Measurements from ENCODE around the gene SLC2A10.

The SLC2A10 gene

GRCh38 chr20:46739431-46740213, 30.2 kb downstream of the SLC2A10 start:
- H3K27me3 ChIP-seq (ENCODE audit: insufficient read depth, low read length), result peaks cover 11% of the 10 kb centered on the region; the same call in 1 of the 2 replicates
- H2AFZ ChIP-seq (ENCODE audit: low read length, unreplicated experiment), result no peak overlapping the region
- H3K27ac ChIP-seq (ENCODE audit: low read depth, low read length), result no peak overlapping the region
- H3K36me3 ChIP-seq (ENCODE audit: insufficient read depth, low read length), result peaks cover 4% of the 10 kb centered on the region; the same call in 1 of the 2 replicates
- H3K79me2 ChIP-seq (ENCODE audit: control insufficient read depth, insufficient read depth, low read length, unreplicated experiment), result no peaks in the 10 kb centered on the region
- no peak overlapping the region for H3K4me3 ChIP-seq (ENCODE audit: low read depth, low read length)
- H3K4me1 ChIP-seq (ENCODE audit: control insufficient read depth, insufficient read depth, low read length, unreplicated experiment), result no peaks in the 10 kb centered on the region

DNA sequence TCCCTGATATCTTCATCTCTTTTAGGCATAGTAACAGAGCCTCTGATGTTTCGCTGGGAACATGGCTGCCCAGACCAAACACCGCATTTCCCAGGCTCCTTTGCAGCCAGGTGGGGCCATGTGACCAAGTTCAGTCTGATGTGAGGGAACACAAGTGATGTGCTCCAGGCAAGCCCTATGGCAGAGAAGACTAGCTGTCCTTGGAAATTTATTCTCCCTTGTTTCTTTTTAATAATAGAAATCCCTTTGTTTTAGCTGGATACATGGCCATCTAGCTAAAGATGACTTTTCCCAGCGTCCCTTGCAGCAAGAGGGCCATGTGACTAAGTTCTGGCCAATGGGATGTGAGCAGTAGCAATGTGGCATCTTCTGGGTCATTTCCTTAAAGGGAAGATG, 30.8 kb downstream of the SLC2A10 start:
- H3K36me3 ChIP-seq (ENCODE audit: insufficient read depth, low read length), result no peaks in the 10 kb centered on the region
- H3K4me3 ChIP-seq (ENCODE audit: low read depth, low read length), result no peak overlapping the region
- no peaks in the 10 kb centered on the region for H3K4me1 ChIP-seq (ENCODE audit: control insufficient read depth, insufficient read depth, low read length, unreplicated experiment)
- H3K79me2 ChIP-seq (ENCODE audit: control insufficient read depth, insufficient read depth, low read length, unreplicated experiment), result no peaks in the 10 kb centered on the region
- H2AFZ ChIP-seq (ENCODE audit: low read length, unreplicated experiment), result no peak overlapping the region
- H3K27me3 ChIP-seq (ENCODE audit: insufficient read depth, low read length), result peaks cover 11% of the 10 kb centered on the region; the same call in 1 of the 2 replicates
- no peak overlapping the region for H3K27ac ChIP-seq (ENCODE audit: low read depth, low read length)

- Histone ChIP-seq H2AFZ (ENCODE audit: low read length, unreplicated experiment) (no peak overlapping the region), H3K27me3 (ENCODE audit: insufficient read depth, low read length) (peaks cover 11% of the 10 kb centered on the region; the same call in 1 of the 2 replicates), H3K27ac (ENCODE audit: low read depth, low read length) (no peak overlapping the region), H3K4me3 (ENCODE audit: low read depth, low read length) (no peak overlapping the region), H3K36me3 (ENCODE audit: insufficient read depth, low read length) (no peaks in the 10 kb centered on the region), H3K4me1 (ENCODE audit: control insufficient read depth, insufficient read depth, low read length, unreplicated experiment) (peaks cover 6% of the 10 kb centered on the region), H3K79me2 (ENCODE audit: control insufficient read depth, insufficient read depth, low read length, unreplicated experiment) (no peaks in the 10 kb centered on the region)
Observed at GRCh38 chr20:46741924-46742668, 32.6 kb downstream of the SLC2A10 start.

DNA sequence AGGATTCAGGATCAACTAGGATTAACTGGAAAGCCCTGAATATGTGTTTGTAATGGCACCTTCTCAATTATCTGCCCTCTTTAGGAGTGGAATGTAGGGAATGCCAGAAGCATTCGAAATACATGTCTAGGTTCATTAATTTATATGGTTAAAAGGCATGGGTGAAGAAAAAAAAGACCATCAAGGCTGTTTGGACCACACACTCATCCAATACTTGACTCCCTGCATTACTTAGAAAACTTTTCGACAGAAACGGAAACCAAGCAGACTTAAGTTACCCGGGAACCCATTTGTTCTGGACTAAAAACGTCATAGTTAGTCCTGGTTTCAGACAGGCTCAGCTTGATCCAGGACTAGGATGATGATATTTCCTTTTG, 33.2 kb downstream of the SLC2A10 start:
- Histone ChIP-seq H3K27me3 (ENCODE audit: insufficient read depth, low read length) (peaks cover 11% of the 10 kb centered on the region; the same call in 1 of the 2 replicates), H3K4me1 (ENCODE audit: control insufficient read depth, insufficient read depth, low read length, unreplicated experiment) (peaks cover 12% of the 10 kb centered on the region), H3K79me2 (ENCODE audit: control insufficient read depth, insufficient read depth, low read length, unreplicated experiment) (no peaks in the 10 kb centered on the region), H3K4me3 (ENCODE audit: low read depth, low read length) (no peak overlapping the region), H3K27ac (ENCODE audit: low read depth, low read length) (no peak overlapping the region), H3K36me3 (ENCODE audit: insufficient read depth, low read length) (no peaks in the 10 kb centered on the region), H2AFZ (ENCODE audit: low read length, unreplicated experiment) (no peak overlapping the region)

DNA sequence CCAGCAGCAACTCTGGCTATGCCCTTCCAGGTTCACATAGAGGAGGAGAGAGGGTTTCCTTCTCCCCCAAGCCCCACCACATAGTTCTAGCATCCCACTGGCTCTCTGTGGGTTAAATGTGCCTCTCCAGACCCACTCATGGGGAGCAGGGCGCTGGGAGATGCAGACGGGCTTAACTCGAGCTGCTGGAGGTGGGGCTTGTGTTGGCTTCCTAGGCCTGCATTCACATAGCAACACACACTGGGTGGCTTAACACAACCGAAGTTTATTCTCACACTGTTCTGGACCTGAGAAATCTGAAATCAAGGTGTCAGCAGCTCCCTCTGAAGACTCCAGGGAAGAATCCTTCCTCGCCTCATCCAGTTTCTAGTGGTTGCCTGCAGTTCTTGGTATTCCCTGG, 33.6 kb downstream of the SLC2A10 start:
- Histone ChIP-seq H3K79me2 (ENCODE audit: control insufficient read depth, insufficient read depth, low read length, unreplicated experiment) (no peaks in the 10 kb centered on the region), H3K27ac (ENCODE audit: low read depth, low read length) (no peak overlapping the region), H3K4me3 (ENCODE audit: low read depth, low read length) (no peak overlapping the region), H3K36me3 (ENCODE audit: insufficient read depth, low read length) (no peaks in the 10 kb centered on the region), H3K27me3 (ENCODE audit: insufficient read depth, low read length) (peaks cover 11% of the 10 kb centered on the region; the same call in 1 of the 2 replicates), H3K4me1 (ENCODE audit: control insufficient read depth, insufficient read depth, low read length, unreplicated experiment) (peaks cover 14% of the 10 kb centered on the region), H2AFZ (ENCODE audit: low read length, unreplicated experiment) (no peak overlapping the region)

GRCh38 chr20:46746956-46747526, 37.6 kb downstream of the SLC2A10 start:
- Histone ChIP-seq H2AFZ (ENCODE audit: low read length, unreplicated experiment) (no peak overlapping the region), H3K27me3 (ENCODE audit: insufficient read depth, low read length) (peaks cover 6% of the 10 kb centered on the region; the same call in 1 of the 2 replicates), H3K79me2 (ENCODE audit: control insufficient read depth, insufficient read depth, low read length, unreplicated experiment) (no peaks in the 10 kb centered on the region), H3K4me1 (ENCODE audit: control insufficient read depth, insufficient read depth, low read length, unreplicated experiment) (peaks cover 19% of the 10 kb centered on the region), H3K36me3 (ENCODE audit: insufficient read depth, low read length) (no peaks in the 10 kb centered on the region), H3K27ac (ENCODE audit: low read depth, low read length) (no peak overlapping the region), H3K4me3 (ENCODE audit: low read depth, low read length) (no peak overlapping the region)

DNA sequence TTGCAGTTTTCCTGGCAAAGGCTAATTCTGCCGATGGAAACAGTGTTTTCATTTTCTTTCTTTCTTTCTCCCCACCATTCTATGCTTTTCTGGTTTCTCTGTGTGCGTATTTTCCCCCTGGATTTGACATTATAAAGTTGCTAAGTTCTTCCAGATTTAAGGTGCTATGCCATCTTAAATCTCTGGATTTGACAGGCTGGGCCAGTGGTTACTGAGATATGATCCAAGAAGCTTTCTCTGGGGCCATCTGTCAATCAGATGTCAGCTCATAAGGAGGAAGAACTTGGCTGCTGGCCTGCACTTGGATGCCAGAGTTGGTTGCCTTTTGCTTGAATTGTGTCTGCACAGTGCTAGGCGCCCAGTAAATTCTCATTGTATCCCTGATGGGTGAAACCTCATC, 39.7 kb downstream of the SLC2A10 start:
- no peaks in the 10 kb centered on the region for H3K36me3 ChIP-seq (ENCODE audit: insufficient read depth, low read length)
- no peak overlapping the region for H2AFZ ChIP-seq (ENCODE audit: low read length, unreplicated experiment)
- no peak overlapping the region for H3K27ac ChIP-seq (ENCODE audit: low read depth, low read length)
- H3K27me3 ChIP-seq (ENCODE audit: insufficient read depth, low read length), result peaks cover 4% of the 10 kb centered on the region; the same call in 1 of the 2 replicates
- peaks cover 19% of the 10 kb centered on the region for H3K4me1 ChIP-seq (ENCODE audit: control insufficient read depth, insufficient read depth, low read length, unreplicated experiment)
- no peak overlapping the region for H3K4me3 ChIP-seq (ENCODE audit: low read depth, low read length)
- no peaks in the 10 kb centered on the region for H3K79me2 ChIP-seq (ENCODE audit: control insufficient read depth, insufficient read depth, low read length, unreplicated experiment)

DNA sequence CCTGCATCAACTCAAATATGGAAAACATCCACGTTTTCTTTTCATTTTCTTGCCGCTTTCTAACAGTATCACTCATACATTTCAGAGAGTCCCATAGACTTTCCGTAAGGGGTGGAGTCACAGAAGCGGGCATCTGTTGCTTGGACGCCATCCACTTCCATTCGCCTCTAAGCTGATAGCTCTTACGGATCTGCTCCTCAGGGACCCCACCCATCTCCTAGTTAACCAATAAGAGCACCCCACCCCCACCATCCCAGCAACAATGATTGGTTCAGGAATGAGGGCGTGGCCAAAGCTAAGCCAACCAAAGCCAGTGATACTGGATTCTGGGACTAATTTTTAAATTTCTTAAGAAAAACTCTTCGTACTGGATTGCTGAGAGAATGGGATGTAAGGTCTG, 42.4 kb downstream of the SLC2A10 start:
- H3K4me3 ChIP-seq (ENCODE audit: low read depth, low read length), result peak overlapping the region; percentile 54
- H3K27me3 ChIP-seq (ENCODE audit: insufficient read depth, low read length), result no peaks in the 10 kb centered on the region
- H3K4me1 ChIP-seq (ENCODE audit: control insufficient read depth, insufficient read depth, low read length, unreplicated experiment), result peaks cover 15% of the 10 kb centered on the region
- H3K27ac ChIP-seq (ENCODE audit: low read depth, low read length), result no peak overlapping the region
- no peaks in the 10 kb centered on the region for H3K36me3 ChIP-seq (ENCODE audit: insufficient read depth, low read length)
- no peaks in the 10 kb centered on the region for H3K79me2 ChIP-seq (ENCODE audit: control insufficient read depth, insufficient read depth, low read length, unreplicated experiment)
- no peak overlapping the region for H2AFZ ChIP-seq (ENCODE audit: low read length, unreplicated experiment)

DNA sequence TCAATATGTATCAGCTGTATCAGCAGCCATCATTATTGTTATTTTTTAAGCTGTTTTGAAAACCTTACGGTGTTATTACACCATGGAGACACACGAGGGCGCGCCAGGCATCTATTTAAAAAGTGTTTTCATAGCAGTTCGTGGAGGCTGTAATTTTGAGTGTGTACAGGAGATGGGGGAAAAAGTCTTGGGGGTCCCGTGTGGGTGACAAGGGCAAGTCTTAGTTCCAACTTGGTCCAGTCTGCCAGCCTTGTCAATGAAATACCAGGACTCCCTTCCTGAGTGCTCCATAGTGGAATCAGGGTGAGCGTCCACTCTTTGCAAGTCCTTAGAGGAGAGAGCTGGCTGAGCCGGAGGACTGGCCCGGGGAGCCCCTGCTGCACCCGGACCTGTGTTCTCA, 43.3 kb downstream of the SLC2A10 start:
- Histone ChIP-seq H3K27me3 (ENCODE audit: insufficient read depth, low read length) (no peaks in the 10 kb centered on the region), H3K79me2 (ENCODE audit: control insufficient read depth, insufficient read depth, low read length, unreplicated experiment) (no peaks in the 10 kb centered on the region), H3K27ac (ENCODE audit: low read depth, low read length) (no peak overlapping the region), H2AFZ (ENCODE audit: low read length, unreplicated experiment) (peak overlapping the region; percentile 1), H3K4me3 (ENCODE audit: low read depth, low read length) (no peak overlapping the region; the same call in 1 of the 2 replicates), H3K4me1 (ENCODE audit: control insufficient read depth, insufficient read depth, low read length, unreplicated experiment) (peaks cover 6% of the 10 kb centered on the region), H3K36me3 (ENCODE audit: insufficient read depth, low read length) (no peaks in the 10 kb centered on the region)

- Histone ChIP-seq H3K79me2 (ENCODE audit: control insufficient read depth, insufficient read depth, low read length, unreplicated experiment) (no peaks in the 10 kb centered on the region), H3K27ac (ENCODE audit: low read depth, low read length) (no peak overlapping the region), H2AFZ (ENCODE audit: low read length, unreplicated experiment) (no peak overlapping the region), H3K27me3 (ENCODE audit: insufficient read depth, low read length) (no peaks in the 10 kb centered on the region; the same call in 1 of the 2 replicates), H3K4me1 (ENCODE audit: control insufficient read depth, insufficient read depth, low read length, unreplicated experiment) (no peaks in the 10 kb centered on the region), H3K36me3 (ENCODE audit: insufficient read depth, low read length) (no peaks in the 10 kb centered on the region), H3K4me3 (ENCODE audit: low read depth, low read length) (no peak overlapping the region)
Observed at GRCh38 chr20:46755483-46756413, 46.3 kb downstream of the SLC2A10 start.
